CD1c-positive myeloid dendritic cell (primary cell): ENCODE measurements around the gene LDLRAD3.

Experiments used
- DNase-seq: peaks from one replicate; pipeline ENCODE4 v3.0.0-alpha.2; 2016; ENCODE audit errors: extremely low spot score

The LDLRAD3 gene

GRCh38 chr11:36046932-36047331 lies 103.1 kb downstream of the LDLRAD3 start:
- DNase-seq: no peak

- no peak for DNase-seq
Measured at GRCh38 chr11:36047344-36047743, 103.5 kb downstream of the LDLRAD3 start.

GRCh38 chr11:36048496-36049247 lies 104.8 kb downstream of the LDLRAD3 start:
- DNase-seq: no peak

- no peak for DNase-seq
Measured at GRCh38 chr11:36051235-36052144, 107.6 kb downstream of the LDLRAD3 start.

- DNase-seq: no peak
Measured at GRCh38 chr11:36053281-36053680, 109.4 kb downstream of the LDLRAD3 start.

GRCh38 chr11:36053862-36054261 lies 110.0 kb downstream of the LDLRAD3 start:
- DNase-seq: no peak

- DNase-seq: no peak
Measured at GRCh38 chr11:36054628-36055027, 110.8 kb downstream of the LDLRAD3 start.

- DNase-seq: no peak
Measured at GRCh38 chr11:36056160-36056751, 112.4 kb downstream of the LDLRAD3 start.

- no peak for DNase-seq
Measured at GRCh38 chr11:36057379-36058042, 113.6 kb downstream of the LDLRAD3 start.

- no peak for DNase-seq
Measured at GRCh38 chr11:36059660-36060059, 115.8 kb downstream of the LDLRAD3 start.

GRCh38 chr11:36060926-36061325 lies 117.1 kb downstream of the LDLRAD3 start:
- peak; percentile 68 for DNase-seq

GRCh38 chr11:36061471-36061870 lies 117.6 kb downstream of the LDLRAD3 start:
- no peak for DNase-seq

- peak; percentile 41 for DNase-seq
Measured at GRCh38 chr11:36062796-36063365, 119.0 kb downstream of the LDLRAD3 start.

- no peak for DNase-seq
Measured at GRCh38 chr11:36065436-36065835, 121.6 kb downstream of the LDLRAD3 start.

GRCh38 chr11:36066891-36067290 lies 123.0 kb downstream of the LDLRAD3 start:
- DNase-seq: no peak

GRCh38 chr11:36069576-36070212 lies 125.8 kb downstream of the LDLRAD3 start:
- DNase-seq: no peak

- no peak for DNase-seq
Measured at GRCh38 chr11:36070213-36070953, 126.5 kb downstream of the LDLRAD3 start.

- DNase-seq: no peak
Measured at GRCh38 chr11:36070954-36071330, 127.1 kb downstream of the LDLRAD3 start.

GRCh38 chr11:36071917-36072500 lies 128.1 kb downstream of the LDLRAD3 start:
- DNase-seq: no peak
